Retina (tissue), 1 donor: ENCODE data around the gene XDH.

Experiments used
- DNase-seq: peaks from one replicate; pipeline ENCODE4 v3.0.0-alpha.2; 2016

Gene XDH

DNA sequence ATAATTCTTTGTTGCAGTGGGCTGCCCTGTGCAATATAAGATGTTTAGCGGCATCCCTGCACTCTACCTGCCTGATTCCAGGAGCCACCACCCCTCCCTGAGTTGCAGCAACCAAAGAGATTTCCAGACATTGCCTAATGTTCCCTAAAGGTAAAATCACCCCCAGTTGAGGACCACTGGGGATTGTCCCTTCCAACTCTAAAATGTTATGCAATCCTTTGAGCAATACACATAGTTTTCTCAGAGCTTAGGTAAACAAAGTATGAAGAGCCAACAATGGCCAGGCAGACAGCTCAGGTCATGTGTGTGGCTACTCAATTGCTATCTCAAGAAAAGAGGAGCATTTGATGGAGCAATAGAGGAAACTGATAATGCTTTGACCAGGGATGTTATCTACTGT is 87.0 kb downstream of the XDH start:
- no peak for DNase-seq

DNA sequence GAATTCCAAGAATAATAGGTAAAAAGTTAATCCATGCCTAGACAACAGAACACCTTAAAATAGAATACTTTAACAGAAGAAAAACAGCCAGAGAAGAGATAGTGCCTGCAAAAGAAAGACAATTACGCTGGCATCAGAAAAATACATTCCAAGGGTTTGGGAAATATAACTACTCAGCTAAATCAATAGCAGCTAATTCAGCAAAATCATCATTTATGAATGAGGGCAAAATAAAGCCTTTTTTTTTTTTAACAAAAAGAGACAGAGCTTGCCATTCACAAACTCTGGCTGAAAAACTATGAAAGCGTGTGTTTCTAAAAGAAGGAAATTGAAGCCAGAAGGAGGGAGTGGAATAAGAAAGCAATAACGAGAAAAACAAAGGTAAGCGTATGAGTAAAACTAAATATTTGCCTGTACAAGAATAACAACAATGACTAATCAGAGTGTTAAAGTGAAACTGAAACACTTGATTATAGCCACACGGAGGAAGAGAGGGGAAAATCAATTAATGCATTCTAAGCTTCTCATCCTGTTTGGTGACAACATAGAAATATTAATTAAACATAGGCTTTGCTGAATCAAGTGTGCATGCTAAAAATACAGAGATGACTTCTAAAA is 90.4 kb downstream of the XDH start:
- DNase-seq, result no peak

DNA sequence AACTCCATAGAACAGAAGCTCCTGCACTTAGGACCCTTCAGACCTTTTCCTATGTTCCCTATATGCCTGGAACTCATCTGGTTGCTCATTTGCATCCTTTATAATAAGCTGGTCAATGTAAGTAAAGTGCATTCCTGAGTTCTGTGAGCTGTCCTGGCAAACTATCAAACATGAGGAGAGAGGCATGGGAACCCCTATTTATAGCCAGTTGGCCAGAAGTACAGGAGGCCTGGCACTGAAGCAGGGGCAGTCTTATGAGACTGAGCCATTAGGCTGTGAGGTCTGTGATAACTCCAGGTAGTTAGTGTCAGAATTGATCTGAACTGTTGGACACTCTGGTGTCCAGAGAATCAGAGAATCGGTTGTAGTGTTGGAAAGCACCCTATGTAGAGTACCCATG is 92.2 kb downstream of the XDH start:
- DNase-seq, result no peak

DNA sequence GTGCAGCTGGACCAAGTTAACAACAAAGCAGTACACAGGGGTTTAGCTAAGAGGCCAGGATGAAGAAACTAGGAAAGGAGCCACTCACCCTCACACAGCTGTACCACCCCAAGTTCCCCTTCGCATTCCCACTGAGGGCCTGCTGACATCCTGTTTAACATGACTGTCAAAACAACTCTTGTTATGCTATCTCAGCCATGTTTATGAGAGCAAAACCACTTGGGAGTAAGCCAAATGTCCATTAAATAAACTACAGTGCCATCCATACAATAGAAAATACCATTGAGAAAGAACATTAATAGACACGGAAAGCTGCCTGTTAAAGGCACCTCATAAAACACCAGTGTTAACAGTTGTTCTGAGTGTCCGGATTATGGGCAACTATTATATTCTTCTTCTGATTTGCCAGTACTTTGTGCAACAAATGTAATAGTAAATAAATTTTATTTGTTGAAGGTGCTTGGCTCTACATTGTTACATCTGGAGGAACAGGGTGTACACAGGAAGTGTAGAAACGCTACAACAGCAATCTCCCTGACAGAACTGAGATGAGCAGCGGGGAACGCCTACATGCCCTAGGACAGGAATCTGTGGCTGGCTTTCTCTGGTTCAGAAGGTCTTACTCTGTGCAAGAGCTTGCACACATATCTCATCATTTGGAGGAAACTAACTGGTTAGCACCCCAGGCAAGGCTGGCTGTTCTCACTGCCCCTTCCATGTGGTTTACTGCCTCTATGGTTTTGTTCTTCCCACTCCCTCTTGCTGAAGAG is 95.0 kb downstream of the XDH start:
- no peak for DNase-seq

DNA sequence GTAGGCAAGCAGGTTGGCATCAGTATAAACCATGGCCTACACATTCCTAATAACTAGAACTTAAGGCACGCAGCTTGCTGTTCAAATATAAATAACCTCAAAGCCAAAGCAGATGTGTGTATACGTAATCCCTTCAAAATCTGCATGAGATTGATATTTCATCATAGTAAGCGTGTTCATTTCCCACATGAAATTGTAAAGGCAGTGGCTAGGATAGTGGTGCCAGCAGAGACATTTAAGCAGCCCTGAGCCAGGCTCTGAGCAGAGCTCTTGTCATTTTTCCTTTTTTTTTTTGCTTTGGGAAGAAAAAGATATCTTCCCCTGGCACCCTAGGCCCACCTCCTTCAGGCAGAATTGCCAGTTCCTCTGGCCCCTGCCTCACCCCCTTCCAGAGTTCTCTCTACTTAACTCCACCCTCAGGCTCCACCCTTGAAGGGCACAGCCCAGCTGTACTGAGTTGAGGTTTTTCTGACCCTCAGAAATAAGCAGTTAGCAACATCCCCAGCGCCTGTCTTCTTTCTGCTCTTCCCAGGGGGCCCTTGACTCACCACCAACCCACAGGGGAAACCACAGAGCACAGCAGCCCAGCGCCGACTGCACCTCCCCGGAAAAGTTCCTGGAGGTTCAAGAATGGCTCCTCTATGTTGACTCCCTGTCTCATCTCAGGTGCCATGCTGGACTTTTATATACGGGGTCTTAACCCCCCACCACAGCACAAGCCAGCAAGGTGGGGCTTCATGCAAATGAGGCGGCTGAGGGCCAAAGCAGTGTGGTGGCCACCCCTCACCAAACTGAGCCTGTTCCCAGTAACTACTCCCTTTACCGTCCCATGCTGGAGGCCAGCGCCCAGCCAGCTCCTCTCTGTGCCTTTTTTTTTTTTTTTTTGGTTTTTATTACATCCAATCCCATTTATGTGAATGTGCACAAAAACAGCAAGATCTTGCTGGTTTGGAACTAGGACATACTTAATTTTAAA is 95.9 kb downstream of the XDH start:
- no peak for DNase-seq

DNA sequence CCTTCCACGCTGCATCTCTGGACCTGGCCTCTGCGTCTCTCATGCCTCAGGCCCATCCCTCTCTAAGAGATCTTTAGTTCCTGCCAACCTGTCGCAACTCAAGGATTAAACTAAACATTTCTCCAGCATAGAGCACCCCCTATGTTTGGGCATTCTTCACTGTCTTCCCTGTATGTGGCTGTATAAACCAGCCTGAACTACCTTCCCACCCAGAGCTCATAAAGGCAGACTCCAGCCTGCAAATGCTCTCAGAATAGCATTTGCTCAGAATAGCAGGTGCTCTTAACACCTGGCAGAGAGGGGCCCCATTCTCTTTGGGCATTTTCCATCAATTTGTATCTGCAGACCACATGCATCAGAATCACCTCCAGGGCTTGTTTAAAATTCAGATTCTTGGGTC is 97.1 kb downstream of the XDH start:
- no peak for DNase-seq

DNA sequence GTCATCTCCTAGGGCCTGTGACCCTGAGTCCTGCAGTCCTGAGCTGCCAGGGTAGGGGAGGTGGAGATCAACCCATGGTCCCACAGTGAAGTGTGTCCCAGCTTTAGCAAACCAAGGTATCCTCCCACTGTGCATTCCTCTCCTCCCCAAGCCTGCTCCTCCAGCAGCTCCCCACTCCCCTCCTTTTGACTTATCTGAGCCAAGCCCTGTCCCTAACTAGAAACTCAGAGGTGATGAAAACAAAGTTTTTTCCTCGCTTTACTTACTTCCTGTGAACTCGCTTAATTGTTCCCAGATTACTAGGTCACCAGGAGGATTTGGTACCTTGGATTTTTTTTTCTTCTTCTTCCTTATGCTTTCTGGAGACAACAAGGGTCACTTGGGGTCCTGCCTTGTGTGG is 99.8 kb downstream of the XDH start:
- no peak for DNase-seq

DNA sequence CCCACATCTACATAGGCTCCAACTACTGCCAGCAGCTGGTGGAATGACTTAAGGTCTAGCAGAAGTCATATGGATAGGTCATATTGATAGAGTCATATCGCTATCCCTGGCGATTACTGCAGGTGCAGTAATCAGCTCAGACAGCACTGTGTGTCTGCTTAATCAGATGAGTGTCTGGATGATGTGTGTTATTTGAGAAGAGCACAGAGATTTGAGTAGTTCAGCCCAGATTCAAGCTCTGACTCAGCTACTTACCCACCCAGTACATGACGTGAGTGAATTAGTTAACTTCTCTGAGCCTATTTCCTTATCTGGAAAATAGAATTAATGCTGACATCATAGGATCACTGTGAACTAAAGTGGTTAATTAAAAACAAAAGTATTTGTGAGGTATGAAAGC is 101.6 kb downstream of the XDH start:
- no peak for DNase-seq

DNA sequence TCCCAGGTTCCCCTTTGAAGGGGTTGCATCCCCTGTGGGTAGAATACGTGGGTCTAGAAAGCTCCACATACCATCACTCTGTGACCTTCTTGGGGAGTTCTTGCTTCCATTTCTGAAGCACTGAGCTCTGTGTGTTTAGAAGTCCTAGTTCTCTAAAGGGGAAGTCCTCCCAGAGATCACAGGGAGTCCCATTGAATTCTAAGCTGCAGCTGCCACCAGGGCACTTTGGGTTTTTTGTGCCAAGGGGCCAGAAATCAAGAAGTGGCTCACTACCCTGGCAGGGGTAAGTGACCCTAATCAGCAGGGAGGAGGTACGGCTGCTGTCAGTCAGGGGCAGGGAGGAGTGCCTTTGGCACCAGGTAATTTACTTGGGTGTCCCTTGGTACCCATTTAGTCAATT is 109.7 kb downstream of the XDH start:
- no peak for DNase-seq

DNA sequence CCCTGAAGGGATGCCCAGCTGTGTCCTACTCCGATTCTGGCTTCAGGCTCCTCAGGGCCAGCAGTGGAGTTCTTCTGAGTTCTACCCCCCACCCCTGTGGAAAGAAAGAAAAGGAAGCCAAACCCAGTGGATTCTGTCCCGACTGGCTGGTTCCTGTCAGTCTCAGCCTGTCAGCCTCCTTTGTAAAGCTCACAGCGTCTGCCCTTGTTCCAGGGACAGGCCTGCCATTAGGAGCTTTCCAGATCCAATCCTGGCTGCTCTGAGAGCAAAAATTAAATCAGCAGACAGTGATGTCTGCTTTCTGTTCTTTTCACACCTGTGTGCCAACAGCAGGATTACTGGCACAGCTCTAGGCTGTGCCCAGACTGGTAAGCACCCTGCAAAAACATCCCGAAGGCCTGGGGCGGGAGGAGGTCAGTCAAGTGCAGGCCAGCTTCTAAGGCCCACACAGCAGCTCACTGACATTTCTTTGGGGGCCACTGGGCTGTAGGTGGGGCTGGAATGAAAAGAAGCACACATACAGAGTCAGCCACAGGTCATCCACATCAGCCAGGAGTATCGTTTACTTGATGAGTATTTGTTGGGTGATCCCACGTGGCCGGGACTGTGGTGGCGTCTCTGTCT is 111.5 kb downstream of the XDH start:
- DNase-seq, result no peak

DNA sequence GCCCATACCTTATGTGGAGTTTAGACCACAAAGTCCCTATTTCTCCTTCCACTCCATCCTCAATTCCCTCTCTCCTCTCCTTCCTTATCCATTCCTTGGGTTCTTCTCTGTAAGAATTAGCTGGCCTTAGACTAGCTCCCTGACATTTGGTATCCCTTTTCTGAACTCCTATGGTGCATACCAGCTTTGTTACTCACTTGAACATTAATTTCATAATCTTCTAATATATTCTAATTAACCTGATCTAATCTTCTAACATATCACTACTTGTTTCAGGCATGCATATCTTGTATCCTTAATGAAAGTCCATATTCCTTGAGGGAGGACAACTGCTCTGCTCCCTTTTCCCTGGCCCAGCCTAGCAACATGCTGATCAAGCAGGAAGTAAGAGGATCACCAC is 114.2 kb downstream of the XDH start:
- no peak for DNase-seq

DNA sequence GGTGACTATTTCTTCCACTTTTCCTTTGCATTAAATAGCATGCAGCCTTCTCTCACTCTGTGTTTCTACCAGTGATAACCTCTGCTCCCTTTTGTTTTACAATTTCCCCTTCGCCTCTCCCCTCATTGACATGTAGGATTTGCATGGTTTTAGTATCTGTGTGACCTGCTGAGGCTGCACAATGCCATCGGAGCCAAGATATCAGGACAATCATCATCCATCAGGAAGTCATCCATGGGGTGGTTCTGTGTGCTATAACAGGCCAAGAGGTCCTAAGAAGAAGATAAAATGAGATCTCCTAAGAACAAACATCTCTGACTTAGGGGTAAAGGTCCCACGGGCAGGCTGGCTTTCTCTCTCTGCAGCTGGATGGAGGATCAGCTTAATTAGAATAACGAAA is 115.0 kb downstream of the XDH start:
- no peak for DNase-seq

DNA sequence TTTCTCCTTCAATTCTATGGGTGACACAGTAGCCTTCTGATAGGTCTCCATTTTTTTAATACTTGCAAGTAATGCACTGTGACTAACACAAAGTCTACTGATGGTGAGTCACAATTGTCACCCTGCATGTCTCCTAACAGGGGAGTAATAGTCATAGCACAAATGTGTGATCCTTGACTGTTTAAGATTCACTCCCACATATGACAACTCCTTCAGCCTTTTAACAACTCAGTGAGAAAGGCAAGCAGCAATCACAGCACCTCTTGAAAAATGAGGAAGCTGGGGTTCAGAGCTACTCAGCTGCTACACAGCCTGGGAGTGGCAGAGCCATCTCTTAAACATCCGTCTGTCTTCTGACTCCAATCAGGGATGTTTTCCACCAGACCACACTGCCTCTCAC is 116.8 kb downstream of the XDH start:
- DNase-seq, result no peak

DNA sequence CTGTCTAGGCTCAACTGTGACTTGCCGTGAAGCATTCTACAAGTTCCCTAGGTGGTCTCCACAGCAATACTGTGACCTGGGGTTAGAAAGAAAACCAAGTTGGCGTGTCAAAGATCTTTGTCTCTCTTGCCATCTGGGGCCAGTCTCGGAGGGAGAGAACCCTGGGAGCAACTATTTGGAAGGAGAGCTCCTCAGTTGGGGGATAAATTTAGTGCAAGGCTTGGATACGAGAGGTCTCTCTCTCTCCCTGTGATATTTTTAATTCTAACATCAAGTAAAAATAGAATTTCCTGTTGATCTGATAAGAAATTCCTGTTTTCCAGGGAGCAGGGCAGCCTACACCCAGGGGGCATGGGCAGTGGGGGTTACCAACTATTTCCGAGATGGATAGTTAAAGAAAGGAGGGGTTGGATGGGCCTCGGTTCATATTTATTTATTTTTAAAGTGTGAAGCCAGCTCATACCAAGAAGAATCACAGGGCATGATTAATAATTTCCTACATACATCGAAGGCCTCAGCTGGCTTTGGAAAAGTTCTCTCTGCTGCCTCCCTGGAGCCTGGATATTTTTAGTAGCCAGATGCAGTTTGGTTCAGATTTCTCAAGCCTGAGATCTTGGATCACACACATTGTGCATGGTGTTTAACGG is 117.8 kb downstream of the XDH start:
- no peak for DNase-seq

DNA sequence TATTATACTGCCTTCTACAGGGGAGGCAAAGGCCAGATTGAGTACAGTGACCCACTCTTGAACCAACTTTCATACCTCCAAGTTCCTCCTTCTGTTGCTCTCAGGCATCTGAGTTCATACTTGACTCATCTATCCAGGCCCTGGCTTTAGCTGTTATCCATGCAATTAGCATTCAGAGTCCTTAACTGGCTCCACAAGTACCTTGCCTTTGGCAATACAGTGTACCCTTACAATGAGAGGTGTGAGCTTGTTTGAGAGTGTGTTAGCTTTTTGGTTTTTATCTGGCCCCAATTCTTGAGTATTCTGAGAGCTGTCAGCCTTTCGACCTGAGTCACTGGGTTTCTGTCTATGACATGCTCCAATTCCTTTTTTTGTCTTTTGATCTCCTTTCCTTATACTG is 120.3 kb downstream of the XDH start:
- DNase-seq, result no peak

DNA sequence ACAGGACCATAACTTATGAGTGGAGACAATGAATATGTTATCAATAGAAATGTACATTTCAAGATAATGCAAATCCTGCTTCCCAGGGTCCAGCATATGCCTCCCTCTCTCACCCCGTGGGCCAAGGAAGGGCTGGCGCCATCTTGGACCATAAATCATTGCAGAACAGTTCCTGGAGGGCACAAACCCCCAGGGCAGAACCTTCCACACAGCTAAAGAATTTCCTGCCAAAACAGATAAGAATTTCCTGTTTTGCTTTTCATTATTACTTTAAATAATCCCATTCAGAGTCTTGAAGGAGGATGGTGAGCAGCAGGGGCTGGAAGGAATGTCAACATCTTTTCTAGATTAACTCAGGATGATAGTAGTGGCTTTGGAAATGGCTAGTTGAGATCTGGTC is 126.9 kb downstream of the XDH start:
- no peak for DNase-seq

DNA sequence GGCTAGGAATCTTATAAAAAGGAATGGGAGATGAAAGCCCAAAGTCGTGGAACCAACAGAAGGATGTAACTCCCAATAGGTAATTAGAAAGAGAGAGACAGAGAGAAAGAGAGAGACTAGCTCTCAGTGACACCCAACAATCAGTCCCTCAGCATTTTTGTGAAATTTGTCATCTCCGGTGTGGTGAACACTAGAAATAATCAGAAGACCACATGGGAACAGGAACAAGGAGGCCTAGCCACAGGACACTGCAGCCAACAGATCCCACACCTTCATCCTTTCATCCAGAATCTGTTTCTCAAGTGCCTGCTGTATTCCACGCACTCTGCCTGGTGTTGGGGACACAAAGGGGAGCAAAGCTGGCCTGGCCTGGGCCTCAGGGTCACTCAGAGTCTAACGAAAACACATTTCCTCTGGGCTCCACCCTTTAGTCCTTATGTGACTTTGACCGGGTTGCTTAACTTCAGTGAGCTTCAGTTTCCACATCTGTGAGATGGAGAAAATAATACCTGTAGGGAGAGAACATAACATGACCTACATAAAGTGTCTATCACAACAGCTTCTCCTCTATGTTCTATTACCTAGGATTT is 127.5 kb downstream of the XDH start:
- no peak for DNase-seq

DNA sequence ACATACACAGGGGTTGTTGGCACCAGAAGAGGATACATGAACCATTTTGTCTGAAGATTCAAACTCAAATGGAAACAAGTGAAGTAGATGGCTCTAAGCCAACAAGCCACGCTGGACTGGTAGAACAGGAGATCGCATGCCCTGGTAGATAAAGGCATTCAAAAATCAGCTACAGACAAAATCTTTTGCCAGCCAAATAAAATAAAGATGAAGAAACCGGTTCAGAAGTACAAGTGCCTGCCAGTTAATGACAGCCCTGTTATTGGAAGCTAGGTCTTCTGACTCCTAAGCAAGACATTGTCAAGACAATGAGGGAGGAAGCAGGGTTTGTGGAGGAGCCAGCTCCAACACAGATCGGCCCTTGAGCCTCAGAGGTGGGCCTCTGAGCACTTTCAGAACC is 128.3 kb downstream of the XDH start:
- no peak for DNase-seq
